Heart left ventricle (tissue), 16 donors: ENCODE measurements around the gene GALR3. TPM values are rescaled to one million over a fixed set of nuclear protein-coding genes. Genes with fewer than 3 reads are reported as not detected.
"Not testable (repeated sequence)": the region's sequence is repeated elsewhere in the genome, so short reads cannot be mapped to it uniquely, and the experiment has no call there.

Experiments used
- ATAC-seq, 4 donors: fragments of 200-7000 bp; cut with Tn5 transposase; one replicate each; pipeline ENCODE4 v1.9.1; 2020 to 2022; ENCODE audit warnings: moderate library complexity in 4 of 4, mild to moderate bottlenecking in 3 of 4, moderate number of reproducible peaks in 1 of 4
- DNase-seq, 5 donors: peaks; one replicate each; pipeline ENCODE4 v3.0.0-alpha.2; 2020
- H3K27ac ChIP-seq, 12 donors: fragments of 200-600 bp; sonication (generic) in 4 of 12; one replicate each; pipeline versions ENCODE4 v1.5.0 to v1.8.0; 2016 to 2022; ENCODE audit warnings: mild to moderate bottlenecking in 2 of 12
- H3K27me3 ChIP-seq, 9 donors: fragments of 200-600 bp; sonication (generic) in 2 of 9; one replicate each; pipeline versions ENCODE4 v1.5.1 to v1.8.0; 2016 to 2022; ENCODE audit warnings: mild to moderate bottlenecking in 3 of 9
- H3K36me3 ChIP-seq, 9 donors: fragments of 200-600 bp; sonication (generic) in 2 of 9; one replicate each; pipeline versions ENCODE4 v1.5.0 to v1.8.0; 2018 to 2022; ENCODE audit warnings: mild to moderate bottlenecking in 2 of 9
- H3K4me1 ChIP-seq, 12 donors: fragments of 200-600 bp; sonication (generic) in 4 of 12; one replicate each; pipeline versions ENCODE4 v1.5.0 to v1.8.0; 2016 to 2022; ENCODE audit warnings: mild to moderate bottlenecking in 3 of 12
- H3K4me3 ChIP-seq, 12 donors: fragments of 200-600 bp; sonication (generic) in 4 of 12; one replicate each; pipeline versions ENCODE4 v1.5.0 to v1.8.0; 2017 to 2022; ENCODE audit warnings: mild to moderate bottlenecking in 9 of 12, moderate library complexity in 4 of 12
- H3K9me3 ChIP-seq, 12 donors: fragments of 200-600 bp; sonication (generic) in 4 of 12; one replicate each; pipeline versions ENCODE4 v1.5.0 to v1.8.0; 2016 to 2022; ENCODE audit warnings: mild to moderate bottlenecking in 1 of 12
- POLR2A ChIP-seq, 2 donors: fragments of 450-650 bp; IDR thresholded peaks; one replicate each; pipeline ENCODE4 v1.6.1; 2017; ENCODE audit warnings: antibody characterized with exemption in 2 of 2, mild to moderate bottlenecking in 2 of 2, moderate library complexity in 2 of 2
- WGBS, 4 donors: extraction: QIAGEN DNeasy Blood & Tissue Kit in 2 of 4; methylation state at CpG; one replicate each; pipeline versions ENCODE4 v1.1.5 to v1.1.7; 2013 to 2018; 5-methylcytosine and 5-hydroxymethylcytosine counted together
- intact Hi-C, 10 donors: fragments of 100-400 bp; cut with DNase I; formaldehyde crosslinking; loops; one replicate each; pipeline versions ENCODE4 v1.11.1 to v1.14.2; 2022
- polyA plus RNA-seq, 2 donors: library from polyadenylated mRNA; stranded (reverse); fragments of 200-250 nt; gene quantifications; one replicate each; pipeline ENCODE4 v1.2.3, GENCODE V29; 2013
- total RNA-seq, 9 donors: library from RNA; depleted of rRNA in 2 of 9; stranded (reverse); fragments of >200 nt in 2 of 9; fragmentation: NEBNext Ultra II Directional in 3 of 9; extraction: Animal tissue kit (Norgen Biotek cat#: 25700) in 3 of 9; gene quantifications; one replicate each; pipeline versions ENCODE4 v1.1.0 to v1.2.4, GENCODE V29; 2016 to 2023
- TF ChIP-seq, protein P1 (sequence below), 12 donors: fragments of 200-600 bp; sonication (generic) in 4 of 12; IDR thresholded peaks; one replicate each; pipeline versions ENCODE4 v1.5.0 to v1.8.0; 2018 to 2022; ENCODE audit warnings: antibody characterized with exemption in 12 of 12, mild to moderate bottlenecking in 5 of 12
- donor health status: ischemic (EF 13 %, LVEDD 7.1; RV severe dilation, severe dysfunction).
- donor health status: healthy with polysubstance abuse.
- donor health status: DM: no; HTN: yes; CAD: no.
- donor health status: DM: no; HTN: no; CAD: no.
- donor health status: ischemic (EF 25% LVEDD 6.9; RV normal size, moderate dysfunction).
- donor health status: ischemic (EF 25% LVEDD 5.7; RV mildly dilated, moderate dysfunction).
- donor health status: healthy.
- donor health status: DM: yes; HTN: yes; CAD: no.
- donor health status: ischemic (EF 35%, LVEDD 5.7; RV mildly dilated, moderate dysfunction).
- donor health status: nonischemic (EF 11% LVEDD 7.7; RV severe dilation, severe dysfunction).
- donor health status: DM: yes; HTN: yes; CAD: no.
- donor health status: PGD.
- donor health status: ischemic (EF 29% LVEDD 5.4; RV normal size, mild dysfunction).
- donor health status: nonischemic (EF 23%, LVEDD 6.1; RV moderate dilation, normal function).

The GALR3 gene
- total and polyA plus RNA-seq, 11 donors, result not detected

DNA sequence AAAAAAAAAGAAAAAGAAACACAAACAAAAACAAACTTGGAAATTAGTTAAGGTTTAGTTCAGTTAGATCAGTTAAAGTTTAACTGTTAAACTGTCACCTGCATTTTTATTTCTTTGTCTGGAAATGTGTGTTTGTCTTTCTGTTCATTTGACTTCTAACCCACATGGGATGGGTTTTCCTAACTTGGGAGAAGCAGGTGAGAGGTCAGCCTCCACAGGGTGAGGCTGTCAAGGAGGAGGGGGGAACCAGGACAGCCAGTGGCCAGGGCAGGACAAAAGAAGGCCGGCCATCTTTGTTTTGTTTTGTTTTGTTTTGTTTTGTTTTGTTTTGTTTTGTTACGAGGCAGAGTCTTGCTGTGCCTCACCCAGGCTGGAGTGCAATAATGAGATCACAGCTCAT is 28.8 kb upstream of the GALR3 start:
- intact Hi-C loops, result loop anchor here in 6 of 10 donors (5.0 to 10.0 kb wide), 6 partner anchors 100 to 172 kb away; partner anchors contain the start of genes NOL12 (in 2 of the 6) and TRIOBP (in 2 of the 6)
- no peaks in the 10 kb centered on the region for H3K9me3 ChIP-seq
- H3K27me3 ChIP-seq, result no peaks in the 10 kb centered on the region
- no peak overlapping the region for H3K4me3 ChIP-seq
- WGBS, 4 donors, result 73 to 83% (median 77%) methylated on average over 2 of the region's 2 CpGs
- no peak for ATAC-seq
- no peaks in the 10 kb centered on the region for H3K36me3 ChIP-seq
- H3K4me1 ChIP-seq, result no peaks in the 10 kb centered on the region
- no peak overlapping the region for H3K27ac ChIP-seq
- TF ChIP-seq, protein P1, sequence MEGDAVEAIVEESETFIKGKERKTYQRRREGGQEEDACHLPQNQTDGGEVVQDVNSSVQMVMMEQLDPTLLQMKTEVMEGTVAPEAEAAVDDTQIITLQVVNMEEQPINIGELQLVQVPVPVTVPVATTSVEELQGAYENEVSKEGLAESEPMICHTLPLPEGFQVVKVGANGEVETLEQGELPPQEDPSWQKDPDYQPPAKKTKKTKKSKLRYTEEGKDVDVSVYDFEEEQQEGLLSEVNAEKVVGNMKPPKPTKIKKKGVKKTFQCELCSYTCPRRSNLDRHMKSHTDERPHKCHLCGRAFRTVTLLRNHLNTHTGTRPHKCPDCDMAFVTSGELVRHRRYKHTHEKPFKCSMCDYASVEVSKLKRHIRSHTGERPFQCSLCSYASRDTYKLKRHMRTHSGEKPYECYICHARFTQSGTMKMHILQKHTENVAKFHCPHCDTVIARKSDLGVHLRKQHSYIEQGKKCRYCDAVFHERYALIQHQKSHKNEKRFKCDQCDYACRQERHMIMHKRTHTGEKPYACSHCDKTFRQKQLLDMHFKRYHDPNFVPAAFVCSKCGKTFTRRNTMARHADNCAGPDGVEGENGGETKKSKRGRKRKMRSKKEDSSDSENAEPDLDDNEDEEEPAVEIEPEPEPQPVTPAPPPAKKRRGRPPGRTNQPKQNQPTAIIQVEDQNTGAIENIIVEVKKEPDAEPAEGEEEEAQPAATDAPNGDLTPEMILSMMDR (IDR thresholded peaks at IDR 0.05), result no peak
- DNase-seq, result no peak

DNA sequence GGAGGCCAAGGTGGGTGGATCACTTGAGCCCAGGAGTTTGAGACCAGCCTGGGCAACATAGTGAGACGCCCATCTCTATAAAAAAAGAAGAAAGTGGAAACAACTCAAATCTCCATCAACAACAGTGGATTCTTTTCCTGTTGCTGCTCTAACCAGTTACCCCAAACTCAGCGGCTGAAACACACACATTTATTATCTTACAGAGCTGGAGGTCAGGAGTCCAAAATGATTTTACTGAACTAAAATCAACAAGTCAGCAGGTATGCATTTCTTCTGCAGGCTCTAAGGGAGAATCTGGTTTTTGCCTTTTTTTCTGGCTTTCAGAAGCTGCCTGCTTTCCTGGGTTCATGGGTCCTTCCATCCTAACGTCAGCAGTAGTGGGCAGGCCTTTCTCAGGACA is 27.1 kb upstream of the GALR3 start:
- WGBS, 4 donors, result 62 to 92% (median 77%) methylated on average over 3 of the region's 3 CpGs
- no peak overlapping the region for H3K4me3 ChIP-seq
- no peaks in the 10 kb centered on the region for H3K27me3 ChIP-seq
- intact Hi-C loops, result loop anchor here in 5 of 10 donors (10.0 kb wide), 3 partner anchors 101 to 151 kb away; partner anchors contain the start of genes NOL12 (in 2 of the 5) and TRIOBP (in 2 of the 5)
- ATAC-seq (no peak), DNase-seq (no peak)
- H3K27ac ChIP-seq, result no peak overlapping the region
- TF ChIP-seq, protein P1 (IDR thresholded peaks at IDR 0.05), result no peak
- TF ChIP-seq POLR2A (IDR thresholded peaks at IDR 0.05), result no peak
- no peaks in the 10 kb centered on the region for H3K9me3 ChIP-seq
- H3K4me1 ChIP-seq, result no peaks in the 10 kb centered on the region
- no peaks in the 10 kb centered on the region for H3K36me3 ChIP-seq

DNA sequence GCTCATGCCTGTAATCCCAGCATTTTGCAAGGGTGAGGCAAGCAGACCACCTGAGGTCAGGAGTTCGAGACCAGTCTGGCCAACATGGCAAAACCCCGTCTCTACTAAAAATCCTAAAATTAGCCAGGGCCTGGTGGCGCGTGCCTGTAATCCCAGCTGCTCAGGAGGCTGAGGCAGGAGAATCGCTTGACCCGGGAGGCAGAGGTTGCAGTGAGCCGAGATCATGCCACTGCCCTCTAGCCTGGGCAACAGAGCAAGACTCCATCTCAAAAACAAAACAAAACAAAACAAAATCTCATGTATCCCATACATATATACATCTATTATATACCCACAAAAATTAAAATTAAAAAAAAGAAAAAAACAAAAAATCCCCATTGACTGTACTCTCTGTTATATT is 25.9 kb upstream of the GALR3 start:
- H3K36me3 ChIP-seq, H3K4me1 ChIP-seq, ATAC-seq, H3K27ac ChIP-seq, H3K9me3 ChIP-seq, DNase-seq, H3K4me3 ChIP-seq, H3K27me3 ChIP-seq: not testable (repeated sequence)
- intact Hi-C loops, result loop anchor here in 5 of 10 donors (10.0 kb wide), 3 partner anchors 102 to 152 kb away; partner anchors contain the start of genes NOL12 (in 2 of the 5) and TRIOBP (in 2 of the 5)
- 90 to 96% (median 92%) methylated on average over 7 of the region's 7 CpGs for WGBS, 4 donors

DNA sequence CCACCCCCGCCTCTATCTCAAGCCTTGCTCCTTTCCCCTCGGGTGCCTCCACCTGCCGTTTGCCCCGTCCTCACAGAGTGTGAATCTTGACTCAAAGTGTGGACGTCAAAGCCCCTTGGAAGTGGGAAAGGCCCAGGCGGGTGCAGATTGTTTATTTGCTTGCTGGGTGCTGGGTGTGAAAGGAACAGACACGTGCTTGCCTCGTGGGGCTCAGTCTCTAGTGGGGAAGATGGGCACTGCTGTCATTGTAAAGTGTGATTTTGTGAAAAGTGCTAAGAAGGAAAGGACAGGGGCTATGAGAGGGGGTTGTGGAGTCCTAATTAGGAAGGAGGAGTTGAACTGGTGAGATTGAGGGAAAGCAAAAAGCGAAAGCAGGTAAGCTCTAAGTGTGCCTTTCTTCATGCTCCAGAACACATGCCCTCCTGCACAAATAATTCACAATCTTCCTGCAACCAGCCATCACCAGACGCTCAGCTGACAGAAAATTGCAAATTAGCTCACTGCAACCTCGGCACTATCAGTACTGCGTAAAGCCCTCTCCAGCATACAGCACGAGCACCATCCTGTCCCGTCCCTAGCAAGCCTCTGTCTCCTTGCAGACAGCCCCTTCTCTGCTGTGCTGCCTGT is 25.2 kb upstream of the GALR3 start:
- H3K27ac ChIP-seq, result no peak overlapping the region
- no peak overlapping the region for H3K4me3 ChIP-seq
- H3K4me1 ChIP-seq, result peaks cover 0 to 11% (median 5%) of the 10 kb centered on the region in 12 donors
- no peak for ATAC-seq
- H3K9me3 ChIP-seq, result no peaks in the 10 kb centered on the region
- WGBS, 4 donors, result 51 to 65% (median 58%) methylated on average over 14 of the region's 14 CpGs
- H3K27me3 ChIP-seq, result peaks cover 0 to 2% (median 0%) of the 10 kb centered on the region in 9 donors
- DNase-seq, result no peak
- no peak for TF ChIP-seq POLR2A (IDR thresholded peaks at IDR 0.05)
- TF ChIP-seq, protein P1 (IDR thresholded peaks at IDR 0.05), result no peak
- no peaks in the 10 kb centered on the region for H3K36me3 ChIP-seq
- intact Hi-C loops, result loop anchor here in 5 of 10 donors (10.0 kb wide), 3 partner anchors 103 to 153 kb away; partner anchors contain the start of genes NOL12 (in 2 of the 5) and TRIOBP (in 2 of the 5)

DNA sequence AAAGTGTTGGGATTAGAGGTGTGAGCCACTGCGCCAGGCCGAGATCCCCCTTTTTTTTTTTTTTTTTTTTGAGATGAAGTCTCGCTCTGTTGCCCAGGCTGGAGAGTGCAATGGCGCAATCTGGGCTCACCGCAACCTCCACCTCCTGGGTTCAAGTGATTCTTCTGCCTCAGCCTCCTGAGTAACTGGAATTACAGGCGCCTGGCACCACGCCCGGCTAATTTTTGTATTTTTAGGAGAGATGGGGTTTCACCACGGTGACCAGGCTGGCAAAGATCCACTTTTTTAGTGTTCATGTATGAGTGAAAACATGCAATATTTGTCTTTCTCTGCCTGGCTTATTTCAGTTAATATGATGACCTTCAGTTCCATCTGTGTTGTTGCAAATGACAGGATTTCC is 23.2 kb upstream of the GALR3 start:
- not testable (repeated sequence) for H3K36me3 ChIP-seq, H3K27me3 ChIP-seq, DNase-seq, H3K27ac ChIP-seq, H3K4me3 ChIP-seq, ATAC-seq, H3K9me3 ChIP-seq
- 74 to 87% (median 80%) methylated on average over 9 of the region's 9 CpGs for WGBS, 4 donors
- H3K4me1 ChIP-seq, result peaks cover 0 to 25% (median 9%) of the 10 kb centered on the region in 12 donors
- intact Hi-C loops, result loop anchor here in 6 of 10 donors (5.0 to 10.0 kb wide), 5 partner anchors 45 to 155 kb away; partner anchors contain the start of genes NOL12 (in 2 of the 6) and TRIOBP (in 2 of the 6)
